HepG2 (cell line): ENCODE results near the gene CNNM1. TPM values are rescaled to one million over a fixed set of nuclear protein-coding genes. Genes with fewer than 3 reads are reported as not detected.

Experiments used
- BRCA1 ChIP-seq: sonication (generic); formaldehyde crosslinking; IDR thresholded peaks from 2 replicates; pipeline ENCODE4 v1.4.0; 2020; ENCODE audit warnings: missing genetic modification reagents
- GABPB1 ChIP-seq: IDR thresholded peaks from 2 replicates; pipeline ENCODE4 v1.6.1; 2016; ENCODE audit warnings: mild to moderate bottlenecking, missing genetic modification reagents, moderate library complexity, missing compliant biosample characterization
- XRCC5 ChIP-seq: fragments of 200-400 bp; formaldehyde crosslinking; optimal IDR thresholded peaks from 2 replicates; pipeline ENCODE3; 2017; ENCODE audit warnings: mild to moderate bottlenecking, low read length
- ZMAT3 ChIP-seq: sonication (generic); formaldehyde crosslinking; conservative IDR thresholded peaks from 2 replicates; pipeline ENCODE4 v1.7.0; 2021; ENCODE audit warnings: missing genetic modification reagents
- ZNF224 ChIP-seq: sonication (generic); formaldehyde crosslinking; IDR thresholded peaks from 2 replicates; pipeline ENCODE4 v1.5.0; 2020; ENCODE audit warnings: mild to moderate bottlenecking, missing genetic modification reagents
- ZNF512B ChIP-seq: sonication (generic); formaldehyde crosslinking; IDR thresholded peaks from 2 replicates; pipeline ENCODE4 v1.5.1; 2020; ENCODE audit warnings: missing genetic modification reagents, mild to moderate bottlenecking, borderline replicate concordance
- polyA plus RNA-seq, 8 experiments: library from polyadenylated mRNA; depleted of rRNA in 3 of 8; stranded (reverse) in 7 of 8; unstranded in 1 of 8; fragments of >200 nt; fragmentation: Illumina TruSeq in 4 of 8; extraction: Trizol in 4 of 8; gene quantifications; 2 replicates each; pipeline versions ENCODE4 v1.2.1 to v1.2.3, GENCODE V29; 2011 to 2016; ENCODE audit warnings: low read depth in 4 of 8, missing spikeins in 1 of 8, mixed read lengths in 1 of 8; ENCODE audit not compliant: insufficient read depth in 1 of 8
- total RNA-seq, 5 experiments: library from RNA; depleted of rRNA; stranded (reverse); fragments of >200 nt; fragmentation: Illumina TruSeq; extraction: Trizol; gene quantifications; 2 replicates each; pipeline ENCODE4 v1.2.3, GENCODE V29; 2016; ENCODE audit warnings: low read depth in 1 of 5
- TF ChIP-seq, protein P1 (sequence below): IDR thresholded peaks from 2 replicates; pipeline ENCODE4 v1.6.1; 2016; ENCODE audit warnings: low read depth
- TF ChIP-seq, protein P2 (sequence below): sonication (generic); formaldehyde crosslinking; conservative IDR thresholded peaks from 2 replicates; pipeline ENCODE4 v1.8.0; 2022; ENCODE audit warnings: mild to moderate bottlenecking, moderate library complexity, missing genetic modification reagents
- TF ChIP-seq, protein P3 (sequence below): IDR thresholded peaks from 2 replicates; pipeline ENCODE4 v1.6.1; 2012; ENCODE audit warnings: inconsistent platforms
- TF ChIP-seq, protein P4 (sequence below): sonication (generic); formaldehyde crosslinking; IDR thresholded peaks from one replicate; pipeline ENCODE4 v1.5.1; 2020; ENCODE audit warnings: mild to moderate bottlenecking, missing genetic modification reagents; ENCODE audit errors: not compliant biosample characterization

CNNM1 gene
- total and polyA plus RNA-seq, 2 of the 13 experiments (the other 11 are each of a cell fraction or from before 2014, with no cell fraction given) = 4.3 to 9.6 TPM

DNA sequence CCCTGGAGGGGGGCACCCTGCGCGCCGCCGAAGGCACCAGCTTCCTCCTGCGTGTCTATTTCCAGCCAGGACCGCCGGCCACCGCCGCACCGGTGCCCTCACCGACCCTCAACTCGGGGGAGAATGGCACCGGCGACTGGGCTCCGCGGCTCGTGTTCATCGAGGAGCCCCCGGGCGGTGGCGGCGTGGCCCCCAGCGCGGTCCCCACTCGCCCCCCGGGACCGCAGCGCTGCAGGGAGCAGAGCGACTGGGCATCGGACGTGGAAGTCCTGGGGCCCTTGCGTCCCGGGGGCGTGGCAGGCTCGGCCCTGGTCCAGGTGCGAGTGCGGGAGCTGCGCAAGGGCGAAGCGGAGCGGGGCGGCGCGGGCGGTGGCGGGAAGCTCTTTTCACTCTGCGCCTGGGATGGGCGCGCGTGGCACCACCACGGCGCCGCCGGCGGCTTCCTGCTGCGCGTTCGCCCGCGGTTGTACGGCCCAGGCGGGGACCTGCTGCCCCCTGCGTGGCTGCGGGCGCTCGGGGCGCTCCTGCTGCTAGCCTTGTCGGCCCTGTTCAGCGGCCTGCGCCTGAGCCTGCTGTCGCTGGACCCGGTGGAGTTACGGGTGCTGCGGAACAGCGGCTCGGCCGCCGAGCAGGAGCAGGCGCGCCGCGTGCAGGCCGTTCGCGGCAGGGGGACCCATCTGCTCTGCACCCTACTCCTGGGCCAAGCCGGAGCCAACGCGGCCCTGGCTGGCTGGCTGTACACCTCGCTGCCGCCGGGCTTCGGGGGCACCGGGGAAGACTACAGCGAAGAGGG is 594 bp downstream of the CNNM1 start (continued):
- no peak for TF ChIP-seq ZNF512B
- peak; percentile 70 for TF ChIP-seq GABPB1 (CRISPR knock-in tag)
- TF ChIP-seq ZMAT3 (CRISPR knock-in tag) = peak; percentile 47; the same call in 1 of the 2 replicates
- TF ChIP-seq, protein P1, sequence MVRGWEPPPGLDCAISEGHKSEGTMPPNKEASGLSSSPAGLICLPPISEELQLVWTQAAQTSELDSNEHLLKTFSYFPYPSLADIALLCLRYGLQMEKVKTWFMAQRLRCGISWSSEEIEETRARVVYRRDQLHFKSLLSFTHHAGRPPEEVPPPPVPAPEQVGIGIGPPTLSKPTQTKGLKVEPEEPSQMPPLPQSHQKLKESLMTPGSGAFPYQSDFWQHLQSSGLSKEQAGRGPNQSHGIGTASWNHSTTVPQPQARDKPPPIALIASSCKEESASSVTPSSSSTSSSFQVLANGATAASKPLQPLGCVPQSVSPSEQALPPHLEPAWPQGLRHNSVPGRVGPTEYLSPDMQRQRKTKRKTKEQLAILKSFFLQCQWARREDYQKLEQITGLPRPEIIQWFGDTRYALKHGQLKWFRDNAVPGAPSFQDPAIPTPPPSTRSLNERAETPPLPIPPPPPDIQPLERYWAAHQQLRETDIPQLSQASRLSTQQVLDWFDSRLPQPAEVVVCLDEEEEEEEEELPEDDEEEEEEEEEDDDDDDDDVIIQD (CRISPR knock-in tag) = no peak
- TF ChIP-seq, protein P2, sequence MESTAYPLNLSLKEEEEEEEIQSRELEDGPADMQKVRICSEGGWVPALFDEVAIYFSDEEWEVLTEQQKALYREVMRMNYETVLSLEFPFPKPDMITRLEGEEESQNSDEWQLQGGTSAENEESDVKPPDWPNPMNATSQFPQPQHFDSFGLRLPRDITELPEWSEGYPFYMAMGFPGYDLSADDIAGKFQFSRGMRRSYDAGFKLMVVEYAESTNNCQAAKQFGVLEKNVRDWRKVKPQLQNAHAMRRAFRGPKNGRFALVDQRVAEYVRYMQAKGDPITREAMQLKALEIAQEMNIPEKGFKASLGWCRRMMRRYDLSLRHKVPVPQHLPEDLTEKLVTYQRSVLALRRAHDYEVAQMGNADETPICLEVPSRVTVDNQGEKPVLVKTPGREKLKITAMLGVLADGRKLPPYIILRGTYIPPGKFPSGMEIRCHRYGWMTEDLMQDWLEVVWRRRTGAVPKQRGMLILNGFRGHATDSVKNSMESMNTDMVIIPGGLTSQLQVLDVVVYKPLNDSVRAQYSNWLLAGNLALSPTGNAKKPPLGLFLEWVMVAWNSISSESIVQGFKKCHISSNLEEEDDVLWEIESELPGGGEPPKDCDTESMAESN (CRISPR knock-in tag) = peak; percentile 28; the same call in 1 of the 2 replicates
- TF ChIP-seq, protein P3, sequence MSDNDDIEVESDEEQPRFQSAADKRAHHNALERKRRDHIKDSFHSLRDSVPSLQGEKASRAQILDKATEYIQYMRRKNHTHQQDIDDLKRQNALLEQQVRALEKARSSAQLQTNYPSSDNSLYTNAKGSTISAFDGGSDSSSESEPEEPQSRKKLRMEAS = peak; percentile 51; the same call in 1 of the 2 replicates
- TF ChIP-seq, protein P4, sequence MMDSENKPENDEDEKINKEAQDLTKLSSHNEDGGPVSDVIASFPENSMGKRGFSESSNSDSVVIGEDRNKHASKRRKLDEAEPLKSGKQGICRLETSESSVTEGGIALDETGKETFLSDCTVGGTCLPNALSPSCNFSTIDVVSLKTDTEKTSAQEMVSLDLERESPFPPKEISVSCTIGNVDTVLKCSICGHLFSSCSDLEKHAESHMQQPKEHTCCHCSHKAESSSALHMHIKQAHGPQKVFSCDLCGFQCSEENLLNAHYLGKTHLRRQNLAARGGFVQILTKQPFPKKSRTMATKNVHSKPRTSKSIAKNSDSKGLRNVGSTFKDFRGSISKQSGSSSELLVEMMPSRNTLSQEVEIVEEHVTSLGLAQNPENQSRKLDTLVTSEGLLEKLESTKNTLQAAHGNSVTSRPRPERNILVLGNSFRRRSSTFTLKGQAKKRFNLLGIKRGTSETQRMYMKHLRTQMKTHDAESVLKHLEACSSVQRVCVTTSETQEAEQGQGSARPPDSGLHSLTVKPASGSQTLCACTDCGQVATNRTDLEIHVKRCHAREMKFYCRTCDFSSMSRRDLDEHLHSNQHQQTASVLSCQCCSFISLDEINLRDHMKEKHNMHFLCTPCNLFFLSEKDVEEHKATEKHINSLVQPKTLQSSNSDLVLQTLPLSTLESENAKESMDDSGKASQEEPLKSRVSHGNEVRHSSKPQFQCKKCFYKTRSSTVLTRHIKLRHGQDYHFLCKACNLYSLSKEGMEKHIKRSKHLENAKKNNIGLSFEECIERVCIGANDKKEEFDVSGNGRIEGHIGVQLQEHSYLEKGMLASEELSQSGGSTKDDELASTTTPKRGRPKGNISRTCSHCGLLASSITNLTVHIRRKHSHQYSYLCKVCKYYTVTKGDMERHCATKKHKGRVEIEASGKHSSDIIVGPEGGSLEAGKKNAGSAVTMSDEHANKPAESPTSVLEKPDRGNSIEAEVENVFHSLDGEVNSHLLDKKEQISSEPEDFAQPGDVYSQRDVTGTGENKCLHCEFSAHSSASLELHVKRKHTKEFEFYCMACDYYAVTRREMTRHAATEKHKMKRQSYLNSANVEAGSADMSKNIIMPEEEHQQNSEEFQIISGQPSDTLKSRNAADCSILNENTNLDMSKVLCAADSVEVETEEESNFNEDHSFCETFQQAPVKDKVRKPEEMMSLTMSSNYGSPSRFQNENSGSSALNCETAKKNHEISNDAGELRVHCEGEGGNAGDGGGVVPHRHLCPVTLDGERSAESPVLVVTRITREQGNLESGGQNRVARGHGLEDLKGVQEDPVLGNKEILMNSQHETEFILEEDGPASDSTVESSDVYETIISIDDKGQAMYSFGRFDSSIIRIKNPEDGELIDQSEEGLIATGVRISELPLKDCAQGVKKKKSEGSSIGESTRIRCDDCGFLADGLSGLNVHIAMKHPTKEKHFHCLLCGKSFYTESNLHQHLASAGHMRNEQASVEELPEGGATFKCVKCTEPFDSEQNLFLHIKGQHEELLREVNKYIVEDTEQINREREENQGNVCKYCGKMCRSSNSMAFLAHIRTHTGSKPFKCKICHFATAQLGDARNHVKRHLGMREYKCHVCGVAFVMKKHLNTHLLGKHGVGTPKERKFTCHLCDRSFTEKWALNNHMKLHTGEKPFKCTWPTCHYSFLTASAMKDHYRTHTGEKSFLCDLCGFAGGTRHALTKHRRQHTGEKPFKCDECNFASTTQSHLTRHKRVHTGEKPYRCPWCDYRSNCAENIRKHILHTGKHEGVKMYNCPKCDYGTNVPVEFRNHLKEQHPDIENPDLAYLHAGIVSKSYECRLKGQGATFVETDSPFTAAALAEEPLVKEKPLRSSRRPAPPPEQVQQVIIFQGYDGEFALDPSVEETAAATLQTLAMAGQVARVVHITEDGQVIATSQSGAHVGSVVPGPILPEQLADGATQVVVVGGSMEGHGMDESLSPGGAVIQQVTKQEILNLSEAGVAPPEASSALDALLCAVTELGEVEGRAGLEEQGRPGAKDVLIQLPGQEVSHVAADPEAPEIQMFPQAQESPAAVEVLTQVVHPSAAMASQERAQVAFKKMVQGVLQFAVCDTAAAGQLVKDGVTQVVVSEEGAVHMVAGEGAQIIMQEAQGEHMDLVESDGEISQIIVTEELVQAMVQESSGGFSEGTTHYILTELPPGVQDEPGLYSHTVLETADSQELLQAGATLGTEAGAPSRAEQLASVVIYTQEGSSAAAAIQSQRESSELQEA (CRISPR knock-in tag) = peak; percentile 32
- TF ChIP-seq ZNF224 (CRISPR knock-in tag) = peak; percentile 73; the same call in 1 of the 2 replicates
- no peak for TF ChIP-seq XRCC5
- TF ChIP-seq BRCA1 = no peak
